Kidney (tissue), 14 donors: Measurements from ENCODE around the gene NPAS3. TPM values are rescaled to one million over a fixed set of nuclear protein-coding genes. Genes with fewer than 3 reads are reported as not detected.
A peak's percentile ranks its signal among the peaks of the same experiment; 100 is the strongest.

ENCODE experiments used
- DNase-seq, 5 donors: peaks; one replicate each; pipeline ENCODE4 v3.0.0-alpha.2; 2013 to 2020
- FAIRE-seq: peaks from 2 replicates; lab custom pipeline; 2012; peaks lifted over from hg19 to GRCh38; lab: Jason Lieb, UNC
- H3K27ac ChIP-seq, 2 donors: one replicate each; pipeline ENCODE4 v1.7.0; 2013; ENCODE audit warnings: low read depth in 2 of 2, low read length in 2 of 2, inconsistent platforms in 1 of 2
- H3K27me3 ChIP-seq: one replicate; pipeline ENCODE4 v1.7.1; 2013; ENCODE audit warnings: low read length, inconsistent platforms; ENCODE audit not compliant: control insufficient read depth, insufficient read depth
- H3K36me3 ChIP-seq, 3 donors: one replicate each; pipeline versions ENCODE4 v1.7.0 to v1.7.1; 2013; ENCODE audit warnings: low read length in 3 of 3, control low read depth in 1 of 3, inconsistent platforms in 1 of 3; ENCODE audit not compliant: insufficient read depth in 3 of 3, control insufficient read depth in 2 of 3
- H3K4me1 ChIP-seq, 3 donors: one replicate each; pipeline versions ENCODE4 v1.7.0 to v1.7.1; 2013; ENCODE audit warnings: low read length in 3 of 3, inconsistent platforms in 1 of 3, low read depth in 1 of 3; ENCODE audit not compliant: control insufficient read depth in 2 of 3, insufficient read depth in 2 of 3
- H3K4me3 ChIP-seq, 3 donors: one replicate each; pipeline versions ENCODE4 v1.7.0 to v1.8.1; 2013; ENCODE audit warnings: low read length in 3 of 3, control low read depth in 1 of 3, inconsistent platforms in 1 of 3
- H3K9ac ChIP-seq, 3 donors: one replicate each; pipeline versions ENCODE4 v1.7.0 to v1.7.1; 2013; ENCODE audit warnings: low read length in 3 of 3, control low read depth in 1 of 3, inconsistent platforms in 1 of 3
- H3K9me3 ChIP-seq, 3 donors: one replicate each; pipeline versions ENCODE4 v1.7.0 to v1.7.1; 2013; ENCODE audit warnings: low read length in 3 of 3, control low read depth in 1 of 3, inconsistent platforms in 1 of 3; ENCODE audit not compliant: control insufficient read depth in 2 of 3, insufficient read depth in 1 of 3
- intact Hi-C: fragments of 100-400 bp; cut with DNase I; formaldehyde crosslinking; loops from one replicate; pipeline ENCODE4 v1.11.1; 2022
- polyA plus RNA-seq: library from polyadenylated mRNA; stranded (reverse); fragments of 350-450 nt; fragmentation: Illumina TruSeq; extraction: RNeasy Lipid Tissue Mini Kit (QIAGEN cat#74804); gene quantifications from one replicate; pipeline ENCODE4 v1.2.3, GENCODE V29; 2014; ENCODE audit warnings: low read depth, low replicate concordance; ENCODE audit not compliant: insufficient read depth
- total RNA-seq: library from RNA; stranded (reverse); fragmentation: NEBNext Ultra II Directional; extraction: Animal tissue kit (Norgen Biotek cat#: 25700); gene quantifications from one replicate; pipeline ENCODE4 v1.2.1, GENCODE V29; 2021
- TF ChIP-seq, protein P1 (sequence below): IDR thresholded peaks from 3 replicates; pipeline ENCODE4 v1.5.1; 2012; ENCODE audit warnings: mild to moderate bottlenecking, moderate library complexity, borderline replicate concordance; ENCODE audit not compliant: insufficient read depth; ENCODE audit errors: extremely low read depth
- donor health status: control.
- donor health status: control.
- donor health status: control.
- donor health status: control.
- donor health status: control.
- donor health status: DM: yes; HTN: yes; CAD: no.
- donor health status: Normal renal cell carcinoma (clear cell type).

Gene NPAS3
- total and polyA plus RNA-seq, 2 donors from 2014 or later: 0.82 to 5.0 TPM

DNA sequence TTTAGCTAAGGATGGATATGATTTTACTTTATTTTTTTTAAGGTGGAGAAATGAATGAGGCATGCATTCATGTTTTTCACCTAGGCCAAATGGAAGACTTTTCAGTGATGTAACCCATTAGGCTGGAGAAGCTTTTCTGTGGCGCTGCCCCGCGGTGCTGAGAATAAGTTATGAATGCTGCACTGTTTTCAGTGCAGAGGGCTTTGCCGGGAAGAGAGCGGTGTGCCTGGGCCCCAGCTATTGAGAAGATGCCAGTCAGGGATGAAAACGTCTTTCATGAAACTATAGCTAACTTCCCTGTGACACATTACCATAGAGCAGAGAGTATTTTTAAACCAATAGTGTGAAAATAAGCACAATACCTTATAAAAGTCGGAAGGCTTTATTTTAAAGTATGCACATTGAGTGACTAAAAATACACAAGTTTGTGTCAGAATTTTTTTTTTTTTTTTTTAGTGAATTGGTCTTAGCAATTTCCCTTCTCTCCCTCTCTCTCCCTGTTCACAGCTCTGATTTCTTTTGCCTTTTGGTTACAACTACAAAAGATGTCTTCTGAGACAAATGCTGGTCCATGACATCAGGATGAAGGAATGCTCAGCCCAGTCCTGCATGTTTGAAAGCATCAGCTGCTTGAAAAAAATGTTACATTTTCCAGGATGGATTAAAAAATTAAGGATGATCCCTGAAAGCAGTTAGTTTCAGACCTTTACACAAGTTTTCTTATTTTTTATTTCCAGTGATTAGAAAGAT lies 48.3 kb downstream of the NPAS3 start:
- H3K9me3 ChIP-seq: no peaks in the 10 kb centered on the region
- intact Hi-C loops: no loop called here
- TF ChIP-seq, protein P1, sequence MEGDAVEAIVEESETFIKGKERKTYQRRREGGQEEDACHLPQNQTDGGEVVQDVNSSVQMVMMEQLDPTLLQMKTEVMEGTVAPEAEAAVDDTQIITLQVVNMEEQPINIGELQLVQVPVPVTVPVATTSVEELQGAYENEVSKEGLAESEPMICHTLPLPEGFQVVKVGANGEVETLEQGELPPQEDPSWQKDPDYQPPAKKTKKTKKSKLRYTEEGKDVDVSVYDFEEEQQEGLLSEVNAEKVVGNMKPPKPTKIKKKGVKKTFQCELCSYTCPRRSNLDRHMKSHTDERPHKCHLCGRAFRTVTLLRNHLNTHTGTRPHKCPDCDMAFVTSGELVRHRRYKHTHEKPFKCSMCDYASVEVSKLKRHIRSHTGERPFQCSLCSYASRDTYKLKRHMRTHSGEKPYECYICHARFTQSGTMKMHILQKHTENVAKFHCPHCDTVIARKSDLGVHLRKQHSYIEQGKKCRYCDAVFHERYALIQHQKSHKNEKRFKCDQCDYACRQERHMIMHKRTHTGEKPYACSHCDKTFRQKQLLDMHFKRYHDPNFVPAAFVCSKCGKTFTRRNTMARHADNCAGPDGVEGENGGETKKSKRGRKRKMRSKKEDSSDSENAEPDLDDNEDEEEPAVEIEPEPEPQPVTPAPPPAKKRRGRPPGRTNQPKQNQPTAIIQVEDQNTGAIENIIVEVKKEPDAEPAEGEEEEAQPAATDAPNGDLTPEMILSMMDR: no peak
- no peaks in the 10 kb centered on the region for H3K4me1 ChIP-seq
- no peaks in the 10 kb centered on the region for H3K27me3 ChIP-seq
- DNase-seq: no peak
- H3K27ac ChIP-seq: no peak overlapping the region
- H3K4me3 ChIP-seq: no peak overlapping the region
- H3K9ac ChIP-seq: no peak overlapping the region
- H3K36me3 ChIP-seq: no peaks in the 10 kb centered on the region
- FAIRE-seq: no peak

DNA sequence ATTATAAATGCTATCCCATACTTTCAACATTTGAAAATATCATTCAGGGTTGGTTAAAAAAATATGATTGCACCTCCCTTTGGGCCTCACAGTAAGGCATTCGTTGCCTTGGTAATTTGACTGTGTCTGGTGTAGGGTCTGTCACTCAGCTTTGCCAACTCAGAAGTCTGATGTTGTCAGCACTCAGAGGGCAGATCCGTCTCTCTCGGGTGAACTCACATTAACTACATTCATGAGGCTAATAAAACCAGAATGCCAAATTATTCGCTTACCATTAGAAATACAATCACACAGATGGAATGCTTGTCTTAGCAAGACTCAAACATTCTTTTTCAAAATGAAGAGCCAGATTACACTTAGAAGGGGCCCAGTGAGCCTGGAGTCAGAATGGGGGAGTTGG lies 53.0 kb downstream of the NPAS3 start:
- no peaks in the 10 kb centered on the region for H3K27me3 ChIP-seq
- no peaks in the 10 kb centered on the region for H3K36me3 ChIP-seq
- TF ChIP-seq, protein P1: no peak
- no peaks in the 10 kb centered on the region for H3K4me1 ChIP-seq
- H3K9me3 ChIP-seq: no peaks in the 10 kb centered on the region
- DNase-seq (peak in 1 of 5 donors; percentile 13), FAIRE-seq (no peak)
- H3K27ac ChIP-seq: no peak overlapping the region
- no peak overlapping the region for H3K4me3 ChIP-seq
- intact Hi-C loops: no loop called here
- H3K9ac ChIP-seq: no peak overlapping the region

DNA sequence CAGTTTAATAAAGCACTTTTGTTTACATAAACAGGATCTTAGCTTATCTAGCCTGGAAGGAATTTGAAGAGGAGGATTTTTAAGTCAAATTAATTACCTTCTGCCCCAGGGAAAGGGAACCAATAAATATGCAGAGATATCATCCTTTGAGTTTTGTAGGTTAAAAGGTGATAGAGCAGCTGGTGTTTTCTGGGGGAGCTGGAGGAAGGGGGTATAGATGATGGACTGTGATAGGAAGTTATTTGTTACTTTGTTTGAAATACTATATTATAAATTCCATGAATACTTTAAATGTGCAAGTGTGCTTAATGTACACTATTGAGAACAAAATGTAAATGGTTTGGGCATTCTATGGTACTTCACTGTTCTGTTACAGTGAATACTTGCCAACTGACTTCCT lies 55.2 kb downstream of the NPAS3 start:
- Histone ChIP-seq H3K9me3 (no peaks in the 10 kb centered on the region), H3K27ac (no peak overlapping the region), H3K4me3 (no peak overlapping the region), H3K27me3 (no peaks in the 10 kb centered on the region), H3K4me1 (no peaks in the 10 kb centered on the region), H3K9ac (no peak overlapping the region), H3K36me3 (no peaks in the 10 kb centered on the region)
- peak in 2 of 5 donors; percentile 21 to 60 for DNase-seq
- intact Hi-C loops: no loop called here
- TF ChIP-seq, protein P1: no peak
- FAIRE-seq: no peak

DNA sequence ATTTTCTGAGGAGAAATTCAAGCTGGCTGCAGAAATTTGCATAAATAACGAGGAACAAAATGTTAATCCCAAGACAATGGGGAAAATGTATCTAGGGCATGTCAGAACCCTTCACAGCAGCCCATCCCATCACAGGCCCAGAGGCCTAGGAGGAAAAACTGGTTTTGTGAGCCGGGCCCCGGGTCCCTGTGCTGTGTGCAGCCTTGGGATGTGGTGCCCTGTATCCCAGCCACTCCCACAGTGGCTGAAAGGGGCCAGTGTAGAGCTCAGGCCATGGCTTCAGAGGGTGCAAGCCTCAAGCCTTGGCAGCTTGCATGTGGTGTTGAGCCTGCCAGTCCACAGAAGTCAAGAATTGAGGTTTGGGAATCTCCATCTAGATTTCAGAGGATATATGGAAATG lies 57.7 kb downstream of the NPAS3 start:
- Histone ChIP-seq H3K9ac (no peak overlapping the region), H3K4me1 (no peaks in the 10 kb centered on the region), H3K4me3 (no peak overlapping the region), H3K27me3 (no peaks in the 10 kb centered on the region), H3K9me3 (no peaks in the 10 kb centered on the region), H3K27ac (no peak overlapping the region), H3K36me3 (no peaks in the 10 kb centered on the region)
- FAIRE-seq: no peak
- DNase-seq: no peak
- intact Hi-C loops: no loop called here
- TF ChIP-seq, protein P1: no peak
